Tibial nerve (tissue), 4 donors: ENCODE results near the gene APOBEC3H. TPM values are rescaled to one million over a fixed set of nuclear protein-coding genes. Genes with fewer than 3 reads are reported as not detected.

ENCODE experiments used
- DNase-seq, 2 donors: peaks; one replicate each; pipeline ENCODE4 v3.0.0-alpha.2; 2019; ENCODE audit warnings: low spot score in 2 of 2
- H3K27ac ChIP-seq, 4 donors: fragments of 200-600 bp; sonication (generic) in 3 of 4; one replicate each; pipeline ENCODE4 v1.5.1; 2017 to 2019; ENCODE audit warnings: mild to moderate bottlenecking in 1 of 4
- H3K27me3 ChIP-seq, 2 donors: fragments of 200-600 bp; sonication (generic) in 1 of 2; one replicate each; pipeline versions ENCODE4 v1.5.1 to v1.6.0; 2017 to 2019
- H3K36me3 ChIP-seq, 3 donors: fragments of 200-600 bp; sonication (generic); one replicate each; pipeline ENCODE4 v1.5.1; 2018 to 2019
- H3K4me1 ChIP-seq, 4 donors: fragments of 200-600 bp; sonication (generic) in 3 of 4; one replicate each; pipeline ENCODE4 v1.5.1; 2017 to 2019
- H3K4me3 ChIP-seq, 4 donors: fragments of 200-600 bp; sonication (generic) in 3 of 4; one replicate each; pipeline ENCODE4 v1.5.1; 2017 to 2019; ENCODE audit warnings: mild to moderate bottlenecking in 1 of 4, moderate library complexity in 1 of 4
- H3K9me3 ChIP-seq, 4 donors: fragments of 200-600 bp; sonication (generic) in 3 of 4; one replicate each; pipeline ENCODE4 v1.5.1; 2017 to 2019
- CTCF ChIP-seq, 5 experiments: fragments of 200-600 bp in 3 of 5; fragments of 450-650 bp in 2 of 5; sonication (generic) in 3 of 5; IDR thresholded peaks; one replicate each; pipeline ENCODE4 v1.5.1; 2016 to 2019; ENCODE audit warnings: antibody characterized with exemption in 5 of 5, mild to moderate bottlenecking in 3 of 5, moderate library complexity in 2 of 5
- EP300 ChIP-seq, 2 donors: sonication (generic); formaldehyde crosslinking; IDR thresholded peaks; one replicate each; pipeline ENCODE4 v1.6.1; 2017; ENCODE audit warnings: antibody characterized with exemption in 2 of 2, mild to moderate bottlenecking in 1 of 2
- POLR2A ChIP-seq, 2 donors: fragments of 450-650 bp; IDR thresholded peaks; one replicate each; pipeline ENCODE4 v1.6.1; 2017; ENCODE audit warnings: antibody characterized with exemption in 2 of 2, mild to moderate bottlenecking in 2 of 2, moderate library complexity in 2 of 2
- WGBS, 2 donors: methylation state at CpG; one replicate each; pipeline ENCODE4 v1.1.5; 2018; 5-methylcytosine and 5-hydroxymethylcytosine counted together
- total RNA-seq, 4 donors: library from RNA; depleted of rRNA; stranded (reverse); fragments of >200 nt; gene quantifications; one replicate each; pipeline ENCODE4 v1.1.0, GENCODE V29; 2016

The APOBEC3H gene
- total RNA-seq, 4 donors from 2014 or later = 1.1 TPM; not detected in 3

GRCh38 chr22:39081598-39081997 is 15.4 kb upstream of the APOBEC3H start:
- Histone ChIP-seq H3K27me3 (no peaks in the 10 kb centered on the region), H3K4me3 (no peak overlapping the region), H3K9me3 (no peaks in the 10 kb centered on the region), H3K27ac (no peak overlapping the region), H3K36me3 (peaks cover 0 to 33% (median 0%) of the 10 kb centered on the region in 3 donors), H3K4me1 (peaks cover 0 to 14% (median 11%) of the 10 kb centered on the region in 4 donors)
- WGBS, 2 donors = 67 to 70% methylated on average over 8 of the region's 8 CpGs
- no peak for TF ChIP-seq EP300 (IDR thresholded peaks at IDR 0.05)
- TF ChIP-seq CTCF (IDR thresholded peaks at IDR 0.05) = no peak
- TF ChIP-seq POLR2A (IDR thresholded peaks at IDR 0.05) = no peak
- no peak for DNase-seq

DNA sequence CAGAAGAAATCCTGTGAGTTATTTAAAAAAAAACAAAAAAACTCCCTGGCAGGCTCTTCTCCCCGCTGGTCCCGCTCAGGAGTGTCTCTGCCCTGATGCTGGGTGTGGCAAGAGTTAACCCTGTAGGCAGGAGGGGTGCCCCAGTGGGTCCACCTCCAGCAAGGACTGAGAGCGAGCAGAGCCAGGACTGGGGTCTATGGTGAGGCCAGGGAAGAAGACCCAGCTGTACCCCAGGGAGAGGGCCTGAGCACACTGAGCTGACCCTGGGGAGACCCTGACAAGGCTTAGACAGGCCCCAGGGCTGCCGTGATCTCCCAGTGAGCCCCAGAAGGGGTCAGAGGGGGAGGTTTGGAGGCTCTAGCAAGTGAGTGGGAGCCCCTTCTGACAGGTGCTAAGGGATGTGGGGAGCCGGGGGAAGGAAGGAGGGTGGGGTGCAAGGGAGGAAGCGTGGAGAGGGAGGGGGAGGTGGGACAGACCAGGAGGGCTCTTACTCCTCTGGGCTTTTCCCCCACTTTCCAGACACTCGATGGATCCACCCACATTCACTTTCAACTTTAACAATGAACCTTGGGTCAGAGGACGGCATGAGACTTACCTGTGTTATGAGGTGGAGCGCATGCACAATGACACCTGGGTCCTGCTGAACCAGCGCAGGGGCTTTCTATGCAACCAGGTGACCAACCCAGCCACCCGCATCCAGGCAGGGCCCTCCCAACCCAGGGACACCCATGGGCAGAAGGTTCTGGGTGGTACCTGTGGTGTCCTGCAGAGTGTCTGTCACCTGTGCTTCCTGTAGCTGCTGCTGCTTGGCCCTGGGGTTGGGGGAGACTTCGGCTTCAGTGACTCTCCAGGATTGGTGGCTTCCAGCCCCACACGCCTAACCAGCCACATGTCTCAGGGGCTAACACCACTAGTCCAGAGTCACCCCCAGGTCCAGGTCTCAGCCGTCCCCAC is 13.6 kb upstream of the APOBEC3H start:
- WGBS, 2 donors = 76 to 77% methylated on average over 12 to 13 of the region's 14 CpGs
- H3K4me3 ChIP-seq = no peak overlapping the region
- peaks cover 0 to 7% (median under 1%) of the 10 kb centered on the region in 4 donors for H3K4me1 ChIP-seq
- H3K27ac ChIP-seq = no peak overlapping the region
- DNase-seq = no peak
- H3K36me3 ChIP-seq = peaks cover 0 to 43% (median 0%) of the 10 kb centered on the region in 3 donors
- no peaks in the 10 kb centered on the region for H3K9me3 ChIP-seq
- H3K27me3 ChIP-seq = no peaks in the 10 kb centered on the region
- no peak for TF ChIP-seq POLR2A (IDR thresholded peaks at IDR 0.05)
- TF ChIP-seq CTCF (IDR thresholded peaks at IDR 0.05) = no peak
- no peak for TF ChIP-seq EP300 (IDR thresholded peaks at IDR 0.05)

GRCh38 chr22:39084666-39085065 is 12.4 kb upstream of the APOBEC3H start:
- no peak for DNase-seq
- TF ChIP-seq EP300 (IDR thresholded peaks at IDR 0.05) (no peak), POLR2A (IDR thresholded peaks at IDR 0.05) (no peak), CTCF (IDR thresholded peaks at IDR 0.05) (no peak)
- Histone ChIP-seq H3K4me1 (peaks cover 0 to 6% (median 0%) of the 10 kb centered on the region in 4 donors), H3K27ac (no peak overlapping the region), H3K9me3 (no peaks in the 10 kb centered on the region), H3K4me3 (no peak overlapping the region), H3K27me3 (no peaks in the 10 kb centered on the region), H3K36me3 (peaks cover 0 to 43% (median 0%) of the 10 kb centered on the region in 3 donors)
- WGBS, 2 donors = 76 to 89% methylated on average over 7 to 8 of the region's 8 CpGs

- 89 to 94% methylated on average over 6 of the region's 6 CpGs for WGBS, 2 donors
- peaks cover 0 to 6% (median 0%) of the 10 kb centered on the region in 4 donors for H3K4me1 ChIP-seq
- no peak for TF ChIP-seq POLR2A (IDR thresholded peaks at IDR 0.05)
- TF ChIP-seq CTCF (IDR thresholded peaks at IDR 0.05) = no peak
- TF ChIP-seq EP300 (IDR thresholded peaks at IDR 0.05) = no peak
- no peak overlapping the region for H3K4me3 ChIP-seq
- no peak for DNase-seq
- H3K27me3 ChIP-seq = no peaks in the 10 kb centered on the region
- no peak overlapping the region for H3K27ac ChIP-seq
- H3K9me3 ChIP-seq = no peaks in the 10 kb centered on the region
- H3K36me3 ChIP-seq = peaks cover 0 to 26% (median 0%) of the 10 kb centered on the region in 3 donors
Observed at GRCh38 chr22:39087098-39087497, 9.9 kb upstream of the APOBEC3H start.
